Measurements from ENCODE around the gene PKP2.

PKP2 gene

DNA sequence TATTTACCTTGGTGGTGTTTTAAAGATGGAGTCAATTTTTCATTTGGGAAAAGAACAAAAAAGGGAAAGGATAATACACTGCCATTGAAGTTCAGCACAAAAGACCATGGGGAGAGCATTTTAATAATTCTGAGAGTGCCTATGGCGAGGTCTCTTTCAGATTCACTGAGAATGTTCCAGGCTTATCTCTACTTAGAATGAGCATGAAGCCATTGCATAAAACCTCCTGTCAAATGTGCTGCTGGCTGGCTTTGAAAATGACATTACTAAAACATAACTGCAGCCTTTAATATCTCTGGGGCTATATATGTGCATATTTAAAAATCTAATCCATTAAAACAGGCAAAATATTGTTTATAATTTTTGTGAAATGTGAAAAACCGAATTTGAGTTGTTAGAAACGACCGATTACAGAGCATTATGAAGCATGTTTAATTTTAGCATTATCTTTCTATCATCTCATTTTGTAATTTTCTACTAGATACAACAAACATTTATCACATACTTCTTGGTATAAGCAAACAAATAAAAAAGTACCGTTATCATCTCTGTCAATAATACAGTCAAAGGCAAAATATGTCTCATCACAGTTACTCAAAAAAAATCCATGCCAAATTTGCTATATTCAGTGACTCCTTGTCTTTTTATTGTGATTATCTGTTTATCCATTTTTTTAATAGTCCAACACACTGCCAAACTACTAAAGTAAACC lies 95.2 kb downstream of the PKP2 start:
- DNase-seq: no peak

DNA sequence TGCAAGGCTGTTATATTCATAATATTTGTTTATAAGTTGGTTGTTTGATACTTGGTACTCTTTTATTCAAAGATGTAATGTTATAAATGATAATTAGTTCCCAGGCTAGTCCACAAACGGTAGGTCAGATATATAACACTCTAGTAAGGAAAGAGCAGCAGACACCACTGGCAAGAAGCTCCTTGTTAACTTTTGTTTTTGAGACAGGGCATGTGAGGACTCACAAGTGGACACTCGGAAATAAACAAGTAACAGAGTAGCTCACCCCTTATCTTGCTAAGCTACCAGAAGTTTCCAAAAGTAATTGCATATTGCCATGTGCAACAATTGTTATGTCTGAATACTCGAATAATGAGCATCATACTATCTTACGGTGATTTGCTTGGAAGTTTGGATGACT lies 102.3 kb downstream of the PKP2 start:
- DNase-seq: no peak

DNA sequence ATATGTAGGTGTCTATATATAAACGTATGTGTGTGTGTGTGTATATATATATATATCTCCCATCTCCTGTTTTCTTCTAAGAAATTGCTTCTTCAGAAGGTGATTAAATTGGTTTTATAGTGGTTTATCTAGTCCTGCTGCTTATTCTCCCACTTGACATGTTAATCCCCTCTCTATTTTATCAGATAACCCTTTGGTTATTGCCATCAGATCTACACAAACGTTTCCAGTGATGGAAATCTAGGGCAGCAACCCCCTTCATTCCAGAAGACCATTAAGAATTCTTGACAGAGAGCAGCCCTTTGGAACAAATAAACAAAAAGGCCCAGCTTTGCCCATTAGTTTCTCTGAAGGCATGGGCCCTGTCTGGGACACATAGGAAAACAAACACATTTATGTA lies 106.7 kb downstream of the PKP2 start:
- DNase-seq: no peak

DNA sequence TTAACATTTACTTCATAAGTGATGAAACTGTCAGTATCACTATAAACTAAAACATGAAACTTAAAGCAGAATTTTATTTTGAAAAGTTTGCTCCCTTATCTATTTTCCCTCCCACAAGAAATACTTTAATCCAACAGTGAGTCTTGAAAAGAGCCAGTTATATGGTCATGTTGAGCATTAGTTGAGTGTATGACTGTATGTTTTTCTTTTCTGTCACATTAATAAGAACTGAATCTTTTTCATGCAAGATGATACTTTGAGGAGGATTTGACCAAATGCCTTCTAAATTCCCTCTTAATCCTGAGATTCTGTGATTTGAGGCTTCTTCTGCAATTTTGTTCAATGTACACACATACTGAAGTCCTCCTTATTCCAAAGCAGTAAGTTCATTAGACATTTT lies 107.1 kb downstream of the PKP2 start:
- no peak for DNase-seq

DNA sequence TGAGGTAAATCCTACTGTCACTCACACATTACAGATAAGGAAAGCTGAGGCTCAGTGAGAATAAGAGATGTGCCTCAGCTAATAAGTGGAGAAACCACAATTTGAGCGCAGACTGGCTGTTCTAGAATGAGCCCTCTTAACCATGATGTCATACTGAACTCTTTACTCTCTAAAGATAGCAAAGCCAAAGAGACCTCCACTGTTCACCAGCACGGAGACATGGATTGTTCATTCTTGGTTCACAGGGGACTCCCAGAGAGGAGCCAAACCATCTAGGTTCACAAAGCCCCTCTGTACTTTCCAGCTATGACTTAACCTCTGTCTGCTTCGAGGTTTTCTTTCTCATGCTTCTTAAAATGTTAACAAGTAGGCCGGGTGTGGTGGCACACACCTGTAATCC lies 108.2 kb downstream of the PKP2 start:
- no peak for DNase-seq

DNA sequence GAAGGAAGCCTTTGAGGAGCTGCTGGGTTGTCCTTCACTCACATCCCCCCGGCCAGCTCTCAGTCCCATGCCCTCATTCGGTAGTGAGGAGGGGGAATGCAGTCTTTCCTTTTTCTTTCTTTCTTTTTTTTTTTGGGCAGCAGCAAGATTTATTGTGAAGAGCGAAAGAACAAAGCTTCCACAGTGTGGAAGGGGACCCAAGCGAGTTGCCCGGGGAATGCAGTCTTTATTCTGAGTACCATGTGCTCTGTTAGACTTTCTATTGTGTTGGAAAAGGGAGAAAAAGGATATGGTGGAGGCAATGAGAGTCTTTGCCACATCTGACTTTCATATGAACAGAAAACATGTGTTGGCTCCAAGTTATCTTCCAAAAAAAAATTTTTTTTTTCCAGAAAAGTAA lies 111.0 kb downstream of the PKP2 start:
- no peak for DNase-seq

DNA sequence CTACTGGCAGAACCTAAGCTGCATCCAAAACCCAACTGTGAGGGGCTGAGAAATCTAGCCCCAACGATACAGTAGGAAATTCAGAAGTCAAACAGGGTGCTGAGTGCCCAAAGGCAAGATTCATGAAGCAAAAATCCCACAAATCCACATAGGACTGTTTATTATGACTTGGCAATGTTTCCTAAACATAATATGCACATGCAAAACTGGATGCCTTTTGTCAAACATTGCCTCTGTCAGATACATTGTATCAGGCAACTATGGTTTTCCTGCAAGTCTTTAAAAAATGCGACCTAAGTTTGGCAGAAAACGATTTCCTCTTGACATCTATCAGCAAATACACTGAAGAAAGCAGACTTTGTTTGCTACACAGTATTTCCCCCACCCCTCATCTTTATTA lies 113.5 kb downstream of the PKP2 start:
- no peak for DNase-seq

DNA sequence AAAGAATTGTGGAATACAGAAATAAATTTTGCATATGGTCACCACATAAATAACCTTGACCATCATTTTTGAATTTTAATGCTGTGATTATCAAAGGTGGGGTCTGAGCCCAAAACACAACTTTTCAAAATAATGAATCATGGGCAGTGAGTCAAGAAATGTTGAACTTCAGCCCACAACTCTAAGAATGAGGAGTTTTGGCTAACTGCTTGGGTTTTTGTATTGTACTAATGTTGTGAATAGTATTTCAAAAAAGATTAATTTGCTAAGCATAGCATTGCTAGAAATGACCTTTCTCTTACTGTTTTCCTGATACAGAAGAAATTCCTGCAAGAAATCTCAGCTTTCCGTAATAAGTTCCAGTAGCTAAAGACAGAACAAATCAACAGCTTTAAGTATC lies 116.5 kb downstream of the PKP2 start:
- DNase-seq: no peak

DNA sequence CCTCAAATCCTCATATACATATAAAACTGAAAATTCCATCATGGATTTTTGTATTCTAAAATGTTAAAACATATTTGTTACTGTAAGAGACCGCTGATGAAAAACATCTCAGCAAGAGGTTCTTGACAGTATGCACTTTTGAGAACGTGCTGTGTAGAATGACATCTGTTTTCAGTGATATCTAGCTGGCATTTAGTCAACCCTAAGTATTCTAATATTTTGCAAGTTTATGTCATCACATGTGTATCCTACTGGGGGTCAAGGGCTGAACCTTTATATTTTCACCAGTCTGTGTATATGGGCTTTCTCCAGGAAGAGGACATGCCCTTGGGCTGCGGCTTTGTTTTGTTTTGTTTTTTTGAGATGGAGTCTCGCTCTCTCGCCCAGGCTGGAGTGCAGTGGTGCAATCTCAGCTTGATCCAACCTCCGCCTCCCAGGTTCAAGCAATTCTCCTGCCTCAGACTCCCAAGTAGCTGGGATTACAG lies 118.8 kb downstream of the PKP2 start:
- no peak for DNase-seq

DNA sequence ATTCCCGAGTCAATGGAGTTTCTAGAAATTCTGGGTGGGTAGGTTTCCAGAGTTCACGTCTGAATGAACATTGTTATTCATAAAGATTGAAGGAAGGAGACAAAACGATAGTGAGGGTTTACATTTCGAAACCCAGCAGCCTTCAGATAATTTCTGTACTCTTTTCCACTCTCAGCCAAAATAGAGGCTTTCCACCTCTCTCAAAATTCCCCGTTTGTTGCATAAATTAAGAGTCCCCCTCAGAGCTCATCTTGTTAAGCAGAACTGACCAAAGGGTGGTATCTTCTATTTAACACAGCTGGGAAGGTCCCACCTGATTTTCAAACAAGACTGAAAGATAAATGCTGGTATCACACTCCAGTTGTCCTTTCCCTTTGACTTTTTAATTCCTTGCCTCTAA lies 119.4 kb downstream of the PKP2 start:
- no peak for DNase-seq

DNA sequence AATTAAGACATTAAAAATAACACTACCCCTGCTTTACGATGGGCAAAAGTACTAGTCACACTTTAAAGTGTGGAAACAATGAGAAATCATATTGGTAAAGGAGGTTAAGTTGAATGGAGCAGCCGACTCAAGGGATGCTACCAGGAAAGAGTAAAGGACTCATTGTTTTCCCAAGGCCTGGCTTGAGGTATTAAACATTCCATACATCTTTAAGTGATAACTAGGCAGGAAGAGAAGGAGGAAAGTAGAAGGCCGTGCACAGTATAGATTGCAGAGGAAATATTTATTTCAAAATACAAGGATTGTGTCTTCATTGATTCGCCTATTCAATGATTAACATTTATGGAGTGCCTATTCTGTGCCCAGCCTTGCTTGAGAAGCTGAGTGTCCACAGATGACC lies 120.3 kb downstream of the PKP2 start:
- no peak for DNase-seq

DNA sequence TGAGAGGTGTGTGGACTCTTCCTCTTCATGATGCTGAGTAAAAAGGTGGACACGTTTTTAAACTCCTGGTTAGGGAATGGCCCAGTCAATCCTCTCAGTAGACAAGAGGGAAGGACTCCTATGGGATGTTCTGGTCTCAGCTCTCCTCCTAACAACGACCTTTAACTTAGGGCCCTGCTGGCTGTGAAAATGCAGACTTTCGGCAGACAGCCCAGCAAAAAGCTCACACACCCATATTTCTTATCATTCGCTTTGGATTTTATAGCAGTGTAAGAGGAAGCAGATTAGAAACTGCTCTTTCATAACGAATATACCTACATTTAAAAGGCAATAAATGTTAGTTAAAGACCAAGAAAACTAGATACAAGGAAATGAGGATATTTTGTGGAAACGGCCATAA lies 122.9 kb downstream of the PKP2 start:
- no peak for DNase-seq

DNA sequence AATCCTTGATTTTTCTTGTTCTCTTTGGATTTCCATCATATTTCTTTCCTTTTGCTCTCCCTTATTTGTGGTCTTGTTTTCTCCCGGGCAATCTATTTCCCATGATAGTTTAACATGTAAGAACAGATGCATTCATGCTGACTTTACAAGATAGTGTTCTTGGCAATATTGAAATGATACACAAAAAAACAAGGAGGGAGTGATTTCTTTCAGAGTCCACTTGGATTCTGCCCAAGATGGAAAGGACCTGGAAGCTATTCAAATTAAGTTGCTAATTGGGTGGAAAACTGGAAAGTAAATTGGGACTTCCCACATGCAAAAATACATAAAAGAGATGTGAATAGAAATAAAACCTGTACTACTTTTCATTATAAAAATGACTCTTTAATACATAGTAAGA lies 126.4 kb downstream of the PKP2 start:
- no peak for DNase-seq

DNA sequence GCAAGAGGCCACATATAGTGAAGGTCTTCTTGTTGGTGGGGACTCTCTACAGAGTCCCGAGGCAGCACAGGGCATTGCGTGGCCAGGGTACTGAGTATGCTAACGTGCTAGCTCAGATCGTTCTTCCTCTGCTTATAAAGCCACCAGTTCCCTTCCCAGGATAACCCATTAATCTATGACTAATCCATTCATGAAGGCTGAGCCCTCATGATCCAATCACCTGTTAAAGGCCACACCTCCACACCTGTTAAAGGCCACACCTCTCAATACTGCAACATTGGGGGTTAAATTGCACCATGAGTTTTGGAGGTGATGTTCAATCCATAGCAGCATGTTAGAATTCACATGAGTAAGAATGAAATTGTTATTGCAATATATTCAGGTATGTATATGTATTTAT lies 128.1 kb downstream of the PKP2 start:
- DNase-seq: peak; percentile 3

DNA sequence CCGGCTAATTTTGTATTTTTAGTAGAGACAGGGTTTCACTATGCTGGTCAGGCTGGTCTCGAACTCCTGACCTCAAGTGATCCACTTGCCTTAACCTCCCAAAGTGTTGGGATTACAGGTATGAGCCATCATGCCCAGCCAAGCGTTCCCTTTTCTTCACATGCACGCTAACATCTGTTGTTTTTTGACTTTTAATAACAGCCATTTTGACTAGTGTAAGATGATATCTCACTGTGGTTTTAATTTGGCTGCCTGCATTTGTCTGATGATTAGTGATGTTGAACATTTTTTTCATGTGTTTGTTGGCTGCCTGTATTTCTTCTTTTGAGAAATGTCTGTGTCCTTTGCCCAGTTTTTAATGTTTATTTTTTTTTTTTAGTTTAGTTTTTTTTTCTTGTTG lies 130.7 kb downstream of the PKP2 start:
- DNase-seq: peak; percentile 43

DNA sequence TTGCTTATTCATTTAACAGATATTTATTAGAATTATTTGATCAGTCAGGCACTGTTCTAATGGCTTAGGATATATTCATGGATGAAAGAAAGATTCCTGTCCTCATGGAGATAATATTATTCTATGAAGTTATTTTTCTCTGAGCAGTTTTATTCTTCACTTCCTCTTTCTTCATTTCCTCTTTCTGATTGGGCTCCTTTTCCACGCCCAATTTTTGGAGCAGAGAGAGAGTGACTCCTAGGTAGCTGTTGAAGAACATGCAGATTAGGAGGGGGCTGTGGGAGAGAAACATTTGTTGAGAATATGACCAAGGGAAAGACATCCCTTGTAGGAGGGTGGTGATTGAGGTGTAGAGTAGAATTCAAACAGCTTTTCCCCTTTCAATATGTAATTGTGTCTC lies 134.9 kb downstream of the PKP2 start:
- no peak for DNase-seq

DNA sequence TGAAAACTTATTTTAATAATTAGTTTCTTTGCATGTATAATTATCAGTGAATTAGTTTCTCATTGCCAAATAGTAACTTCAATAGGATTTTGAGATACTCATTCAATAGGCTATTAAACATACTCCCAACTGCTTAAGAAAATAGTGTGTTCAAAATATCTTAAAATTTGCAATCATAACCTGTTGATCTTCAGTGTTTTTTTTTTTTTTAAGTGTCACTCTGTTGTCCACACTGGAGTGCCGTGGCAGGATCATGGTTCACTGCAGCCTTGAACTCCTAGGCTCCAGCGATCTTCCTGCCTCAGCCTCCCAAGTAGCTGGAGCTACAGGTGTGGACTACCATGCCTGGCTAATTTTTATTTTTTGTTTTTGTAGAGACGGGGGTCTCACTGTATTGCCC lies 139.4 kb downstream of the PKP2 start:
- no peak for DNase-seq

DNA sequence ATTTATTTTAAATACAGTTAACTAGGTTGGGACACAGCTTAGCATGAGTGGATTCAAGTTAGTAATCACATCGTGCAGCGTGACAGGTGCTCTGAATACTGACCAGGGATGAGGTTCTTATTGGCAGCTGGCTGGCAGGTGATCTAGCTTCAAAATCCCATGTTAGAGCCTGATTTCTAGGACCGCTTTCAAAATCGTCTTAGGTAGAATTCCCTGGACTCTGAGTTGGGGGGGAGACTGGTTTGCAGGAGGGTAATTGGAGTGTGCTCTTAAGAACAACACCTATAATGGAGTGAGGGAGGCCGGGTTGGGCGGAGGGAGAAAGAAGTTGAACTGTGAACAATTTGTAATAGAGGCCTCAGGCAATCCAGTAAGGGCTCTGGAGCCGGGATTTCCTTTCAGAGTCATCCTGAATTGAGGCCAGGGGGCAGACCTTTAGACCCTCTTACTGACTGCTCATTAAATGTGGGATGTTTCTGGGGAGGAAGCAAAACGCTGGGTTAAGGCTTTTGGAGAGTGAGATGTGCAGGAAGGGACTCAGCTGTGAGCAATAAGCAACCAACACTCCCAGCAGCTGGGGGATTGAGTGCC lies 140.0 kb downstream of the PKP2 start:
- no peak for DNase-seq

DNA sequence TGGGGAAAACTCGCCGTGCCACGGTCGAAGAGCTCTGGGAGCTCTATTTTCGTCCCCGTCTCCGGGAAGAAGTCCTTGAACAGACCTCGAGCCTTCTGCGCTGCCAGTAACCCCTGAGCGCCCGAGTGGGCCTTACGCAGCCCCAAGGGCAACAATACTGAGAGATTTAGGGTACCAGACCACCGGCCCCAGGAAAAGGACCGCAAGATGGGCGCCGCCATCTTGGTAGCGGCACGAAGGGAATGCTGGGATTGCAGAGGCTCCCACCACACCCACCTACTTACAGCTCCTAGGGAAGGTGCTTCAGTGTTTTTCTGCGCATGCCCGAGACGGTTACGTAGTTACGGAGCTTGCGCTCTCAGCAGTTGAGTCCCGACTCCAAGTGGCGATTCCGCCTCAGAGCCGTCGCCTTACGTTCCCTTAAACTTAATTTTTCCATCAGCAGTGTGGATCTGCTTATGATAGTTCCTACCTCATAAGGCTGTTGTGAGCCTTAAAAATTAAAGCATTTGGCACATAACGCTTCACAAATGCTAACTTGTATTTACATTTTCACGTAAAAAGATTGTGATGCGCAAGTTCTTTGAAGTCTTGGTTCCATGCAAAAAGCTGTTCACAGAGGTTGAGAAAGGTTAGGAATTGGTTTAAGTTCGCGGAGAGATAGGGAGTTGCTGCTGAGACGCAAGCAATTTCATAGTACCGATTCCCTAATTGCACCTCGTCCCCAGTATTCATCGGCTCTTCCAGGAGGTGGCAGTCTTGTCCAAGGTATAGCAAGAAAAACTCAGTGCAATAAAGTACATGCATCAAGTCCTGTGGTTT lies 140.7 kb downstream of the PKP2 start, which contains the start of gene YARS2:
Gene YARS2, minus strand, starts transcription at position 244 of the 822 bp plus-strand sequence. Its CDS starts 23 bp downstream, at position 221.
- peak; percentile 97 for DNase-seq

DNA sequence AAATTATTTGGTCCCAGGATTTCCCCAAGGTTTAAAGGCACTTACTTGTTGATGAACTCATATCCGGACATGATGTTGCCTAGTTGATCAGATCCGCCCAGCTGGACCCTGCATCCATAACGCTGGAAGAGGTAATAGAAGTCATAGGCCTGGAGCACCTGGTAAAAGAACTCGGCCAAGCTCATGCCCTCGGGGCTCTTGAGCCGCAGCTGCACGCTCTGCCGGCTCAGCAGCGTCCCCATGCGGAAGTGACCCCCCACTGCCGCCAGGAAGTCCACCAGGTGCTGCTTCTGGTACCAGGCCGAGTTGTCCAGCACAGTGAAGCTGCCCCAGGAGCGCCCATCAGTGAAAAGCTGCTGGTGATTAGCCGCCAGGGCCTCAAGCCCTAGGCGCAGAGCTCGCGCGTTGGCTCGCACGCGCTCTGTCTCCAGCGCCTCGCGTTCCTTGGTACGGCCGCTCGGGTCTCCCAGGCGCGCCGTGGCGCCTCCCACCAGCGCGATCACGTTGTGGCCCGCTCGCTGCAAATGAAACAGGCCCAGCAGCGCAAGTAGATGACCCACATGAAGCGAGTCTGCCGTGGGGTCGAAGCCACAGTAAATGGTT lies 141.4 kb downstream of the PKP2 start:
- peak; percentile 87 for DNase-seq

DNA sequence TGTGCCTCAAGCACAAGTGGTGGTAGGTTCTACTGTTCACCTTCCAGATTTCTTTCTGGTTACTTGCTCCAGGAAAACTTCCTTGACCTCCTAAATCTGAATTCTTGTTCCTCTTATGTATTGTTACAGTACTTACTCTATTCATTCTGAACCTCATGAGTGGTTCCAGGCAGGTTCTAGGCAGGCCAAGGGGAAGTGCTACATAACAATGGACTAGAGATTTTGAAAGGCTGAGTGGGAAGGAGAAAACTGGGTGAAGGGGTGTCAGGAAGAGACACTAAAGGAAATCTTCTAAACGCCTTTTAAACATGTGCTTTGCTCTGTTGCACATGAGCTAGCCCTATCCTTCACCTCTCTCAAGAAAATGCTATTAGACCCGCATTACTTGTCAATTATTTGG lies 142.5 kb downstream of the PKP2 start:
- no peak for DNase-seq

DNA sequence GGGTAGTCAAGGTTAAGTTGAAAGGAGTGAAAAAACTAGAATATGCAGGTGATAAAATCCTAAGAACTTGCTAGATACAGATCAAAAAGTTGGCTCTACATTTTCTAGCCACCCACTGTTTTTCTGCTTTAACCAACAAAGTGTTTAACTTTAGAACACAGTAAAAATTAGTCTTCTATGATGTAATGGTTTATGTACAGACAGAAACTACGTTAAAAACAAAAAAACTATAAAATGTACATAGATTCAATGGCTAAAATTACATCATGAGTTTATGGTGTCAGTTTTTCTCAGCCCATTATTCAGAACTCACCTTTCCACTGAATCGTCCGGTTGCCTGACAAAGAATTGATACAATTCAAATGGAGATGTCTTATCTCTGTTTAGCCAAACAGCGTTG lies 143.0 kb downstream of the PKP2 start:
- DNase-seq: no peak

DNA sequence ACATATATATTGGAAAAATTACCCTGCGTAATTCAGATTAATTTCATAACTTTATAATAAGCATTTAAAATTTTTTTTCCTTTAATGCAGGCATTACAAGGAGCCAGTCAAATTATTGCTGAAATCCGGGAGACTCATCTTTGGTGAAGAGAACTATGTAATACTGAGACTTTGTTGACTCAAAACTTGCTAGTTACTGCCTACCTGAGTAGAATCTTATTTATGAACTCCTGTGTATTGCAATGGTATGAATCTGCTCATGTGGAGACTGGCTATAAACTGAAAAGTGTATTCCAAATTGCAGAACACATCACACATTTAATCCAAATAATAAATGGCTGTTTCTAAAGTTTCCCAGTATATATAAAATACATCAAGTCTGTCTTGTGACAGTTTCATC lies 153.3 kb downstream of the PKP2 start:
- DNase-seq: no peak

DNA sequence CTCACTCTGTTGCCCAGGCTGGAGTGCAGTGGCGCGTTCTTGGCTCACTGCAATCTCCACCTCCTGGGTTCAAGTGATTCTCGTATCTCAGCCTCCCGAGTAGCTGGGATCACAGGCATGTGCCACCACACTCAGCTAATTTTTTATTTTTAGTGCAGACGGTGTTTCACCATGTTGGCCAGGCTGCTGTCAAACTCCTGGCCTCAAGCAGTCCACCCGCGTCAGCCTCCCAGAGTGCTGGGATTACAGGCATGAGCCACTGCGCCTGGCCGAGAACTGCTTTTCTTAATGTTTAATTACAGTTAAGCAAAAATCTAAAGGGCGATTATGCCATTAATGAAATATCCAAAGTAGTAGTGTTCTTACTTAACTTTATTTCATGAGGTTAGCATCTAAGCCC lies 154.4 kb downstream of the PKP2 start:
- DNase-seq: no peak
